Activated naive CD4-positive, alpha-beta T cell treated with anti-CD3 and anti-CD28 coated beads, Interleukin-2, amount 10 ng/mL, durations not matched to agents 7 days and 5 days (primary cell): Measurements from ENCODE around the gene CA4.
"Not testable (repeated sequence)": the region's sequence is repeated elsewhere in the genome, so short reads cannot be mapped to it uniquely, and the experiment has no call there.

Experiments
- CTCF ChIA-PET: fragments of 350-600 bp; sonication (Branson Sonifier 250); formaldehyde crosslinking; loops from one replicate; lab custom pipeline; 2021; ENCODE audit warnings: antibody characterized with exemption; lab: Charles Lee
- DNase-seq: peaks from one replicate; pipeline ENCODE4 v3.0.0-alpha.2; 2020
- H3K27ac Mint-ChIP-seq: one replicate; pipeline ENCODE4 v1.8.0; 2021; ENCODE audit warnings: mild to moderate bottlenecking, moderate library complexity, mixed read lengths
- H3K27me3 Mint-ChIP-seq: one replicate; pipeline ENCODE4 v1.8.0; 2021; ENCODE audit warnings: mild to moderate bottlenecking, mixed read lengths
- H3K36me3 Mint-ChIP-seq: one replicate; pipeline ENCODE4 v1.8.0; 2021; ENCODE audit warnings: mixed read lengths
- H3K4me1 Mint-ChIP-seq: one replicate; pipeline ENCODE4 v1.8.0; 2021; ENCODE audit warnings: mixed read lengths
- H3K4me3 Mint-ChIP-seq: one replicate; pipeline ENCODE4 v1.8.0; 2021; ENCODE audit warnings: mild to moderate bottlenecking, moderate library complexity, mixed read lengths
- H3K9me3 Mint-ChIP-seq: one replicate; pipeline ENCODE4 v1.8.0; 2021; ENCODE audit warnings: mixed read lengths

CA4 gene

DNA sequence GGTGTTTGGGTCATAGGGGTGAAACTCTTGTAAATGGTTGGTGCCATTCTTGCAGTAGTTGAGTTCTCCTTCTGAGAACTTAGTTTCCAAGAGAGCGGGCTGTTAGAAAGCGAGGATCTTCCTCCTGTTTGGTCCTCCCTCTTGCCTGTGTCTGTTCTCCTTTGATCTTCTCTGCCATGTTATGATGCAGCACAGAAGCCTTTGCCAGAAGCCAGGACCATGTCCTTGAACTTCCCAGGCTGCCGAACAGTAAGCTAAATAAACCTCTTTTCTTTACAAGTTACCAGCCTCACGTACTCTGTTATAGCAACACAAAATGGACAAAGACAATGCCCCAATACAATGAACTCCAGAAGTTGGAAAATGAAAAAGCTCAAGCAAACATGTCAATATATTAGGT is 40.3 kb downstream of the CA4 start:
- peaks cover 22% of the 10 kb centered on the region for H3K36me3 Mint-ChIP-seq
- H3K4me3 Mint-ChIP-seq, CTCF ChIA-PET, H3K27ac Mint-ChIP-seq, DNase-seq, H3K27me3 Mint-ChIP-seq, H3K4me1 Mint-ChIP-seq, H3K9me3 Mint-ChIP-seq: not testable (repeated sequence)

DNA sequence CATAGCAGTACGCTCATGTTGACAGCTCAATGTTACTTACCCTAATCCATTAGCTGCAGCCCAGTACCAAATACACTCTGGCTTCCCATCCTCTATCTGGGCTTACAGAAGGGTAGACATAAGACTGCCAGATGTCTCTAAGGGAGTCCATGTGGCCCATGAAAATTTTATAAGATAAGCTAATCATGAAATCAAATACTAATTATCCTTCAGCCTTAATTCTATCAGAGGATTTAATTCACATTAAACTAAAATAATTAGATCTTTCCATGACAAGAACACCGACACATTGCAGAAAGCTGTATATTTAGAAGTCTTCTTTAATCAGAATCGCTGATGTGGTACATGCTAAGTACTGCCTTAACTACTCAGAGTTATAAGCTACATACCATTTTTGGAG is 43.3 kb downstream of the CA4 start:
- CTCF ChIA-PET, result not testable (repeated sequence)

DNA sequence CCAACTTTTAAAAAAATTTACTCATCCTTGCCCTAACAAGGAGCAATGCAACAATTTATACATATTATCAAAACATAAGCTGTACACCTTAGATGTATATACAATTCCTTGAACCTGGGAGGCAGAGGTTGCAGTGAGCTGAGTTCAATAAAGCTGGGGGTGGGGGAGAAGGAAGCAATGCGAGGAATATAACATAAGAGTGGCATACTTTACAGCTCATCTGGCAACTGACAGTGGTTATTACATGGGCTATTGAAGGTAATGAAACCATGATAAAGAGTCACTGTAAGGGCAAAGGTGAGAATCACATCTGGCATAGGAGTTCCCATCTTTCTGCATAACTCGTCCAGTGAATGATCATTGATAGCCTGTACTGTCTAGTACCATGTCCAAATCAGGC is 43.7 kb downstream of the CA4 start:
- Mint-ChIP-seq H3K36me3 (peaks cover 35% of the 10 kb centered on the region), H3K27me3 (no peaks in the 10 kb centered on the region), H3K9me3 (no peaks in the 10 kb centered on the region), H3K4me1 (no peaks in the 10 kb centered on the region), H3K27ac (no peak overlapping the region), H3K4me3 (no peak overlapping the region)
- no peak for DNase-seq
- CTCF ChIA-PET, result interaction anchor here (0.7 kb wide), 1 partner anchor 52 kb away, joined by 4 read pairs; no protein-coding TSS in a partner anchor

More for the DNA sequence above, 43.3 kb downstream of the CA4 start:
- not testable (repeated sequence) for H3K4me3 Mint-ChIP-seq, H3K27ac Mint-ChIP-seq, DNase-seq, H3K9me3 Mint-ChIP-seq, H3K27me3 Mint-ChIP-seq, H3K4me1 Mint-ChIP-seq
- H3K36me3 Mint-ChIP-seq, result peaks cover 31% of the 10 kb centered on the region

DNA sequence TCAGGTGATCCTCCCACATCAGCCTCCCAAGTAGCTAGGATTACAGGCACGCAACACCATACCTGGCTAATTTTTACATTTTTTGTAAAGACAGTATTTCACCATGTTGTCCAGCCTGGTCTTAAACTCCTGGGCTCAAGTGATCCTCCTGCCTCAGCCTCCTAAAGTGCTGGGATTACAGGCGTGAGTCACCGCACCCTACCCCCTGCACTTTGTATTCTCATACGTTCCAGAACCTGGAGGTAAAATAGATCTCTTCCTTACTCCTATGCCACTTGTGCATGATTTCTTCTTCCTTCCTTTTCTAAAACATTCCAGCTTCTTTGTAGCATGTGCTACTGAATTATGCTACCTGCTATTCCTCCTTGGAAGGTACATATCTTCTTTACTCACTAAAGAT is 44.4 kb downstream of the CA4 start:
- H3K9me3 Mint-ChIP-seq, DNase-seq, H3K27me3 Mint-ChIP-seq, H3K4me3 Mint-ChIP-seq, H3K4me1 Mint-ChIP-seq, H3K27ac Mint-ChIP-seq: not testable (repeated sequence)
- CTCF ChIA-PET, result interaction anchor here (0.7 kb wide), 1 partner anchor 51 kb away, joined by 4 read pairs; no protein-coding TSS in a partner anchor
- peaks cover 35% of the 10 kb centered on the region for H3K36me3 Mint-ChIP-seq

DNA sequence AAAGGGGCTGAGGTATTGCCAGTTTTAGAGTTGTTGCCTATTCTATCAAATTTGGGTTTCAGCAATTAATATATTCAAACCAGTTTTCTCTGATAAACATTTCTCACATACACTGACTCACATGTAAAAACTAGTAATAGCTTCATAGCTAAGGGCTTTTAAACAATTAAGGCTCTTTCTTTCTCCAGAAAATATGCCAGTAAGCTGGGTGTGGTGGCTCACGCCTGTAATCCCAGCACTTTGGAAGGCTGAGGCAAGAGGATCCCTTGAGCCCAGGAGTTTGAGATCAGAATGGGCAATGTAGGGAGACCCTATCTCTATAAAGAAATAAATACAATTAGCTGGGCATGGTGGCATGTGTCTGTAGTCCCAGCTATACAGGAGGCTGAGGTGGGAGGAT is 48.9 kb downstream of the CA4 start:
- H3K36me3 Mint-ChIP-seq, result peaks cover 24% of the 10 kb centered on the region

DNA sequence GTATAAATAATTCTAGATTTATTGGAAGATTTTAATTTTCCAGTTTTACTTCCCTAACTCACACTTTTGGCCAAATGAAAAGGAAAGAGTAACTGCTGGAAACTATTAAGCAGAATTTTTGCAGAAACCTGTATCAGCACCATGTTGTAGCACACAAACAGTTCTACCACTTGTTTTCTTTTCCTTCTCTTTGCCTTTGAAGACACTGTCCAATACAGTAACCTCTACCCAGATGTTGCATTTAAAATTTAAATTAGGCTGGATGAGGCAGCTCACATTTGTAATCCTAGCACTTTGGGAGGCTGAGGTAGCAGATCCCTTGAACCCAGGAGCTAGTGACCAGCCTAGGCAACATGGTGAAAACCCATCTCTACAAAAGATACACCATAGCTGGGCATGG is 56.0 kb downstream of the CA4 start:
- DNase-seq, CTCF ChIA-PET, H3K27ac Mint-ChIP-seq: not testable (repeated sequence)

More for the DNA sequence above, 48.9 kb downstream of the CA4 start:
- CTCF ChIA-PET, H3K4me1 Mint-ChIP-seq, H3K4me3 Mint-ChIP-seq, H3K9me3 Mint-ChIP-seq, DNase-seq, H3K27me3 Mint-ChIP-seq, H3K27ac Mint-ChIP-seq: not testable (repeated sequence)

DNA sequence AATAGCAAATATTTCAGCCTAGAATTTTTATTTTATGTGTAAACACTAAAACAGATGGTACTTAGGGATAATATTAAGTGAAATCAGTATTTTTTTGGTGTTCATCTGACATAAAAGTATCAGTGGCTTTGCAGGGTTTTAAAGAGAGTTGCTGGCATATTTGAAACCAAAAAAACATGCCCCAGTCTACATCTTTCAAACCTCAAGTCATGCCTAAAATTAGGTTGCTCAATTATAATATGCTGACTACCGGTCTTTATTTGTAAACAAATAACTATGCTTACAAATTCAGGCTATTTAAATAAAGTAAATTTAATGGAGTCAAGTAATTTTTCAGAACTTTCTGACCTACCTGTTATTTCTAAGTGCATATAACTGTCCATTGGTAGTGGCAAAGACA is 58.5 kb downstream of the CA4 start:
- not testable (repeated sequence) for H3K4me1 Mint-ChIP-seq

More for the DNA sequence above, 56.0 kb downstream of the CA4 start:
- H3K27me3 Mint-ChIP-seq, H3K9me3 Mint-ChIP-seq, H3K4me3 Mint-ChIP-seq, H3K36me3 Mint-ChIP-seq, H3K4me1 Mint-ChIP-seq: not testable (repeated sequence)

More for the DNA sequence above, 58.5 kb downstream of the CA4 start:
- H3K27ac Mint-ChIP-seq, H3K9me3 Mint-ChIP-seq, DNase-seq, CTCF ChIA-PET, H3K4me3 Mint-ChIP-seq, H3K36me3 Mint-ChIP-seq, H3K27me3 Mint-ChIP-seq: not testable (repeated sequence)
